Measurements from ENCODE around the gene GRIK2.

GRIK2 gene

GRCh38 chr6:101816716-101817115 is 423.2 kb downstream of the GRIK2 start:
- DNase-seq, result no peak

DNA sequence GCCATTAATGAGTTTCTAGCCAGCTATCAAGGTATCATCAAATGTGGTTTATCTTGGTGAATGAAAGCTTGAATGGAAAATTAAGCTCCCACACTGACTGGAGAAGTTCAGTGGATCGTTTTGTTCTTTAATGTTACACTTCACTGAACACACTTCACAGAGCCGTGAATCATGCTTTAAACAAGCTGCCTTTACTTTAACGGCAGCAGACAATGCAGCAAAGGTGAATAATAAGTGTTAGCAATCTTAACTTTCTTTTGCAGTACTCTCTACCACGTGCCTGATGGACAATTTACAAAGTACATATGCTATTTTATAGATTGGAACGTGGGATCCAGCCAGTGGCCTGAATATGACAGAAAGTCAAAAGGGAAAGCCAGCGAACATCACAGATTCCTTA is 424.5 kb downstream of the GRIK2 start:
- DNase-seq, result no peak

DNA sequence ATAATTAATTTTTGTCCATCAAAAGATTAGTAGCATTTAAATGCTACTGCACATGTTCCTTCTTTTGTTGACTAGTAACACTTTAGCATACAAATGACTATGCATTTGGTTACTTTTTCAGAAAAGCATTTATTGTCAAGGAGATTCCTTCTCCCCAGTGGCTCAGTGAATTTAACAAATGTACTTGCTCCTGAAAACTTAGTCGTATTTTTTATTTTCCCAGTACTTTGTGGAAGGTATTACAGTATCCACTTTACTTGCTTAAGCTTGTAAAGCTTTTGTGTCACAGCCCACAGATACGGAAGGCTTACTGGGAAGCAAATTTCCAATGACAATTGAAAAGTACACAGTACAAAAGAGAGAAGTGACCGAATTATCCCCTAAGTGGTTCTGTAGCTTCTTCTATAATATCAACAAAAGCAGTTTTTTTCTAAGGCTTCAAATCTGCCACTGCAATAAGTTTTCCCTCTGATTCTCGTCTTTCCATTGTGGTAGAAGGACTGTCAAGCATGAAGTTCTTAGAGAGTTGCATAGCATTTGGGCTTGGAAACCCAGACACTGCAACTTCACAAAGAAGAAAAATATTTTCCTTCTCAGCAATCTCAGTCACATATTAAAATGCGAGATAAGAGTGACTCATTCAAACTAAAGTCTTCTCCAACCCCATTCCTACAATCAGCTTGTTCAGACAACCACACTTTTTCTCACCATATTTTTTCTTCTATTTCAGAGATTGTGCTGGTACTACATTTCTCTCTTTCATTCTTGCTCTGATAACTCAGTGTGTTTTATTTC is 431.2 kb downstream of the GRIK2 start:
- DNase-seq, result no peak

GRCh38 chr6:101826269-101826668 is 432.8 kb downstream of the GRIK2 start:
- DNase-seq, result no peak

DNA sequence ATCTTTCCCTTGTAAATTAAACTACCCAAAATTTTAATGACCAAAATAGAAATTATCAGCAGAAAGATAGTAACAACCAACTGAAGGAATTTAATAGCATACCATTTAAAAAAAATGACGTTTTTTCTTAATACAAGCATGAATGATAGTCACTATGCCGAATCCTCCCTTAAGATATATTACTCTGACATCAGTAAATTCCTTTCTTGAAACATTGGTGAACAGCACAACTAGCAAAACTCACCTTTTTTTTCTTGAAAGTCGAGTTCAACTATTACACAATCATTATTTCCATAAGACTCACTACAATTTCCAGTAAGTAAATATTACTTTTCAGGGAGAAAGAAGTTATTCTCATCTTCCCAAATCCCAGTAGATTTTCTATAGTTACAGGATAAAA is 433.2 kb downstream of the GRIK2 start:
- no peak for DNase-seq

- DNase-seq, result no peak
Measured at GRCh38 chr6:101830501-101831031, 437.1 kb downstream of the GRIK2 start.

GRCh38 chr6:101832371-101832770 is 438.9 kb downstream of the GRIK2 start:
- no peak for DNase-seq

DNA sequence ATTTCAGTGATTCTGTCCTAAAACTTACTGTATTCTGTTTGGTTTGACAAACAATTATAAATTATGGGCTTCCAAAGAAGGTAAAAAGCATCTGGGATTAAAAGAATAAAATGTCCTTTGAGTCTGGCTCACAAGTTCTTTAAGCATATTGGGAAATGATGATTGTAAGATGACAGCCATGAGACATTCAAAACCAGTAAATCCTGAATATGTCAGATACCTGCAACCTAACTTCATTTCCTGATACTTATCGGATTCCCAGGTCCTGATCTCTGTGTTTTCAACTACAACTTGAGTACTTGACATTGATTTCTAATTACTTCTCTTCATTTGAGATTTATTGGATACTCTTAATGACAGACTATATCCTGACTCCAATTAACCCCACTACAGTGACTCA is 446.6 kb downstream of the GRIK2 start:
- no peak for DNase-seq

GRCh38 chr6:101845172-101845571 is 451.7 kb downstream of the GRIK2 start:
- DNase-seq, result no peak

DNA sequence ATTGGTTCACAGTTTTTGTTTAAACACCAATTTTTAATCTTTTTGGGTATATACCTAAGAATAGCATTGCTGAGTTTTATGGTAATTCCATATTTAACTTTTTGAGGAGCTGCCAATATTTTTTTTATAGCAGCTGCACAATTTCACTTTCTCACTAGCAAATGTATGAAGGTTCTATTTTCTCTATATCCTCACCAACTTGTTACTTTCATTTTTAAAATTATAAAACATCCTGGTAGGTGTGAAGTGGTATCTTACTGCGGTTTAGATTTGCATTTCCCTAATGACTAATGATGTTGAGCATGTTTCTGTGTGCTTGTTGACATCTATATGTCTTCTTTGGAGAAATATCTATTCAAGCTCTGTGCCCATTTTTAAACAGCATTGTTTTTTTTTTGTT is 452.1 kb downstream of the GRIK2 start:
- DNase-seq, result no peak

DNA sequence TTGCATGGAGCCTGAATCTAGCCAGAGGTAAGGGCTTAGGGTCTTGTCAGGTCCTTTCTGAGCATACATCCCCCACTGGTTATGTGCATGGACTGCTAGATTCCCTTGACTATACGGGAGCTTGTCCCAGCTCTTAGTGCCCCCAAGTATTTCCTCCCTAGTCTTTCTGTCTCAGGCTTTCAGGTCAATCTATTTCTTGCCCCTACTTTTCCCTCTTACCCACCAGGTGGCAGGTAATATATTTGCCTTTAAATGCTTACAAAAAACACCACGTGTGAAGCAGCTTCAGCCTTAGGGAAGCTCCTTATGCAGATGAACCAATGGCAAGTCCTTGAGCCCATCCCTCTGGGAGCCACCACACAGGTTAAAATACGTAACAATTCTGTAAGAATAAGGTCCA is 454.2 kb downstream of the GRIK2 start:
- DNase-seq, result no peak

DNA sequence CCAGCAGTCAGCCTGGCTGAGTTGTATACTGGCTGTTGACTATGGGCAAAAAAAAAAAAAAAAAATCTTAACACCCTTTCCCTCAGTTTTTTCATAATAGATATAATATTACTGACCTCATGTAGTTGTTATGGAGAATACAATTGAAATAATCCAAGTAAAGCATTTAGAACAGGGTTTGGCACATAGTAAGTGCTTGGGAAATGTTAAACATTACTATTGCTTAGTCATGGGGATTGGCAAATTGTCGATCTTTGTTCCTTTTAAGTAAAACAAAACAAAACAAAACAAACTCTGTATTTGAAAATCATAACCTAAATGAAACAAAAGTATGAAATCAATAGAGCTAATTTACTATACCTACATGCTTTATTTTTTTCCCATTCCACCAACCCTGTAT is 458.4 kb downstream of the GRIK2 start:
- no peak for DNase-seq

- no peak for DNase-seq
Measured at GRCh38 chr6:101853231-101854085, 459.9 kb downstream of the GRIK2 start.

DNA sequence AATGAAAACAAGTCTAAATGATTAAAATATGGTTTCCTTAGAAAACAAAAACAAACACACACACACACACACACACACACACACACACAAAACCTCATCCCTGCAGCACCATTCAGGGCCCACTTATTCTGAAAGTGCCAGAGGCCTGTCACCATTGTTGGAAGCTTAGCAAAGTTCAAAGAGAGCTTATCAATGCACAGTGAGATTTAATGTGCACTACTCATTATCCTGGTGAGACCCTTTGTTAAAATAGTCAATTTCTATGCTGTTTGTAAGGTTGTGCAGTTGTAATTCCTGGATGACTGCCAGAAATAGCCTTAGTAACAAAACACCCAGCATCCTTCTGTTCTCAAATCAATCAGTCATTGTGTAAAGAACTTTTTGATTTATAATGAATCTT is 482.9 kb downstream of the GRIK2 start:
- no peak for DNase-seq

- no peak for DNase-seq
Measured at GRCh38 chr6:101878554-101879276, 485.2 kb downstream of the GRIK2 start.

GRCh38 chr6:101879782-101880181 is 486.3 kb downstream of the GRIK2 start:
- no peak for DNase-seq

DNA sequence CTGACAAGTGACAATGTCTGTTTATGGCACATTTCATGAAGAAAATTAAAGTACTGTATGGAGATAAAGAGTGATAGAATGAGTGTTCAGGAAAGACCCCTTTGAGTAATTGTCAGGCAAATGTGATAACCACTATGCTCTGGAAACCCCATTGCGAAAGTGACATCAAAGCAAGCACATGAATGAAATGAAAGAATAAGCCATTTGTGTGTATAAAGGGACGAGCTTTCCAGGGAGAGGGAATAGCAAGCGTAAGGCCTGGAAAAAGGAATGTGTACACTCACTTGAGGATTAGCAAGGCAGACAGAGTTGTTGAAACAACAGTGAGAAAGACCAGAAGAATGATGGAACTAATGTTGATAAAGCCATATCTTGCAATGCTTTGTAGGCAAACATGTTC is 490.0 kb downstream of the GRIK2 start:
- no peak for DNase-seq

- DNase-seq, result no peak
Measured at GRCh38 chr6:101887532-101887931, 494.0 kb downstream of the GRIK2 start.

- DNase-seq, result no peak
Measured at GRCh38 chr6:101907356-101908217, 514.1 kb downstream of the GRIK2 start.

GRCh38 chr6:101909366-101909765 is 515.9 kb downstream of the GRIK2 start:
- DNase-seq, result no peak

DNA sequence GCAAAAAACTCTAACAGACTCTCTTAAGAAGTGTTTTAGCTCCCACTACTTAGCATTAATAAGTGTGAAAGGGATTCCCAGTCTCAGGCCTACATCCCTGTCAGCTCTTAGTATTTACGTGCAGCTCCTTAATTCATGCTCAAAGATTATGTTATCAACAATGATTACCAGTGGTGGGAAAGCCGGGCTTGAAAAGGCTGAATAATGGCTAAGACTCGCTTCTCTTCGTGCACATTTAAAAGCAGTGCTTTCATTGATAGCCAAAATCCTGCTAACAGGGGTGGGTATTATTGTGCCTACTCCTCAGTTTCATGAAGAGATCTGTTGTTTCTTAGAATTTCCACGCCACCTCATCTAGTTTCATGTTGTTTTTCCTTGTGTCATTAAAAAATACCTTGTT is 518.8 kb downstream of the GRIK2 start:
- DNase-seq, result no peak

DNA sequence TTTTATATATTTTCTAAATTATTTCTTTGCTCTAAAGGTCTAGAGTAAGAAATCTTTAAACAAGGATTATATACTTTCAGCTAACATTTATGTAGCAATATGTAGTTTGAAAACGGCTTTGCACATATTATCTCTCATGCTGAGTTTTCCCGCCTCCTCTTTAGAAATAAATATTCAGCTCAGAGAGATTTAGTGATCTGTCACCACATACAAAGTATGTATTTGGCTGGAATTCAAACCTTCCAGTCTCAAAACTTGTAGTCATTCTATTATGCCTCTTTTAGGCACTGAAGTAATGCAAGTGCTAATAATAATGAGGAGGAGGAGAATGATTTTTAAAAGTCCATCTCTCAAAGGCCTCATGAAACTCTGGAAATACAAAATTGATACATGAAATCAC is 525.0 kb downstream of the GRIK2 start:
- DNase-seq, result no peak

Measured in activated T-cell treated with anti-CD3 and anti-CD28 coated beads, Interleukin-2, amount 50 U/mL, for 1 hour (primary cell).